ACC112 (cell line): ENCODE results near the gene ZBTB16.

Experiments used
- H2AFZ ChIP-seq: fragments of 200-600 bp; sonication (generic); one replicate; pipeline ENCODE4 v1.6.0; 2017; ENCODE audit warnings: antibody characterized with exemption, low read length; ENCODE audit not compliant: unreplicated experiment
- H3K27ac ChIP-seq: fragments of 200-600 bp; sonication (generic); 2 replicates; pipeline ENCODE4 v1.5.1; 2014; ENCODE audit warnings: low read depth, mild to moderate bottlenecking, antibody characterized with exemption, low read length, moderate library complexity
- H3K27me3 ChIP-seq: fragments of 200-600 bp; sonication (generic); 2 replicates; pipeline ENCODE4 v1.6.1; 2014; ENCODE audit warnings: mild to moderate bottlenecking, antibody characterized with exemption, low read length, moderate library complexity, mixed read lengths; ENCODE audit not compliant: insufficient read depth
- H3K36me3 ChIP-seq: fragments of 200-600 bp; sonication (generic); 2 replicates; pipeline ENCODE4 v1.6.1; 2016; ENCODE audit warnings: mild to moderate bottlenecking, antibody characterized with exemption, low read length, moderate library complexity, mixed read lengths; ENCODE audit not compliant: insufficient read depth
- H3K4me1 ChIP-seq: fragments of 200-600 bp; sonication (generic); one replicate; pipeline ENCODE4 v1.6.1; 2016; ENCODE audit warnings: low read length, mixed read lengths; ENCODE audit not compliant: insufficient read depth, unreplicated experiment, control insufficient read depth
- H3K4me3 ChIP-seq: fragments of 200-600 bp; sonication (generic); 2 replicates; pipeline ENCODE4 v1.5.1; 2014; ENCODE audit warnings: mild to moderate bottlenecking, low read depth, low read length
- H3K79me2 ChIP-seq: fragments of 200-600 bp; sonication (generic); one replicate; pipeline ENCODE4 v1.6.0; 2016; ENCODE audit warnings: low read length; ENCODE audit not compliant: control insufficient read depth, unreplicated experiment, insufficient read depth

The ZBTB16 gene

GRCh38 chr11:114083391-114084252 lies 24.1 kb downstream of the ZBTB16 start:
- Histone ChIP-seq H3K4me3 (no peak overlapping the region), H2AFZ (no peak overlapping the region), H3K27ac (no peak overlapping the region), H3K4me1 (peaks cover 55% of the 10 kb centered on the region), H3K79me2 (peaks cover 61% of the 10 kb centered on the region), H3K36me3 (0 out of 2 replicates have a peak, but pooled peaks cover 6% of the 10 kb centered on the region), H3K27me3 (no peaks in the 10 kb centered on the region)

GRCh38 chr11:114084414-114084813 lies 24.9 kb downstream of the ZBTB16 start:
- Histone ChIP-seq H3K27ac (no peak overlapping the region), H3K27me3 (no peaks in the 10 kb centered on the region), H3K36me3 (0 out of 2 replicates have a peak, but pooled peaks cover 6% of the 10 kb centered on the region), H3K79me2 (peaks cover 69% of the 10 kb centered on the region), H2AFZ (no peak overlapping the region), H3K4me1 (peaks cover 47% of the 10 kb centered on the region), H3K4me3 (no peak overlapping the region)

GRCh38 chr11:114085965-114086793 lies 26.7 kb downstream of the ZBTB16 start:
- H3K27me3 ChIP-seq = no peaks in the 10 kb centered on the region
- 0 out of 2 replicates have a peak, but pooled peaks cover 6% of the 10 kb centered on the region for H3K36me3 ChIP-seq
- no peak overlapping the region for H3K4me3 ChIP-seq
- no peak overlapping the region for H2AFZ ChIP-seq
- H3K4me1 ChIP-seq = peaks cover 29% of the 10 kb centered on the region
- H3K27ac ChIP-seq = no peak overlapping the region
- peaks cover 79% of the 10 kb centered on the region for H3K79me2 ChIP-seq

- no peaks in the 10 kb centered on the region for H3K27me3 ChIP-seq
- peaks cover 84% of the 10 kb centered on the region for H3K79me2 ChIP-seq
- 0 out of 2 replicates have a peak, but pooled peaks cover 6% of the 10 kb centered on the region for H3K36me3 ChIP-seq
- H3K4me3 ChIP-seq = no peak overlapping the region
- no peak overlapping the region for H2AFZ ChIP-seq
- H3K4me1 ChIP-seq = peaks cover 27% of the 10 kb centered on the region
- H3K27ac ChIP-seq = no peak overlapping the region
Observed at GRCh38 chr11:114087025-114087424, 27.5 kb downstream of the ZBTB16 start.

GRCh38 chr11:114088216-114088615 lies 28.7 kb downstream of the ZBTB16 start:
- Histone ChIP-seq H3K79me2 (peaks cover 78% of the 10 kb centered on the region), H3K27me3 (no peaks in the 10 kb centered on the region), H2AFZ (no peak overlapping the region), H3K4me3 (no peak overlapping the region), H3K27ac (no peak overlapping the region), H3K4me1 (peaks cover 20% of the 10 kb centered on the region), H3K36me3 (0 out of 2 replicates have a peak, but pooled peaks cover 6% of the 10 kb centered on the region)

GRCh38 chr11:114088836-114089235 lies 29.3 kb downstream of the ZBTB16 start:
- Histone ChIP-seq H3K27me3 (no peaks in the 10 kb centered on the region), H3K4me1 (peaks cover 20% of the 10 kb centered on the region), H2AFZ (no peak overlapping the region), H3K4me3 (no peak overlapping the region), H3K36me3 (0 out of 2 replicates have a peak, but pooled peaks cover 10% of the 10 kb centered on the region), H3K79me2 (peaks cover 76% of the 10 kb centered on the region), H3K27ac (no peak overlapping the region)

GRCh38 chr11:114089748-114090147 lies 30.2 kb downstream of the ZBTB16 start:
- peaks cover 73% of the 10 kb centered on the region for H3K79me2 ChIP-seq
- H3K36me3 ChIP-seq = 0 out of 2 replicates have a peak, but pooled peaks cover 10% of the 10 kb centered on the region
- H3K27me3 ChIP-seq = no peaks in the 10 kb centered on the region
- H3K4me1 ChIP-seq = peaks cover 22% of the 10 kb centered on the region
- H3K27ac ChIP-seq = no peak overlapping the region
- H3K4me3 ChIP-seq = no peak overlapping the region
- no peak overlapping the region for H2AFZ ChIP-seq

GRCh38 chr11:114090225-114090910 lies 30.9 kb downstream of the ZBTB16 start:
- Histone ChIP-seq H2AFZ (no peak overlapping the region), H3K27me3 (no peaks in the 10 kb centered on the region), H3K36me3 (0 out of 2 replicates have a peak, but pooled peaks cover 10% of the 10 kb centered on the region), H3K4me3 (no peak overlapping the region), H3K27ac (no peak overlapping the region), H3K79me2 (peaks cover 71% of the 10 kb centered on the region), H3K4me1 (peaks cover 24% of the 10 kb centered on the region)

- Histone ChIP-seq H3K36me3 (0 out of 2 replicates have a peak, but pooled peaks cover 10% of the 10 kb centered on the region), H2AFZ (no peak overlapping the region), H3K79me2 (peaks cover 71% of the 10 kb centered on the region), H3K27ac (no peak overlapping the region), H3K4me1 (peaks cover 30% of the 10 kb centered on the region), H3K4me3 (no peak overlapping the region), H3K27me3 (no peaks in the 10 kb centered on the region)
Observed at GRCh38 chr11:114090976-114091375, 31.5 kb downstream of the ZBTB16 start.
